Activated CD4-positive, CD25-positive, alpha-beta regulatory T cell treated with anti-CD3 and anti-CD28 coated beads, Interleukin-2, amount 50 U/mL, for 24 hours (primary cell): ENCODE results near the gene NOL6.
"Not testable (repeated sequence)": the region's sequence is repeated elsewhere in the genome, so short reads cannot be mapped to it uniquely, and the experiment has no call there.

Experiments used
- ATAC-seq, 2 donors: fragments of 150-1000 bp; cut with Tn5 transposase; one replicate each; pipeline ENCODE4 v1.10.0; 2021; ENCODE audit warnings: mild to moderate bottlenecking in 1 of 2, moderate library complexity in 1 of 2

NOL6 gene

GRCh38 chr9:33472171-33472880, 1.4 kb downstream of the NOL6 start:
- no peak for ATAC-seq

DNA sequence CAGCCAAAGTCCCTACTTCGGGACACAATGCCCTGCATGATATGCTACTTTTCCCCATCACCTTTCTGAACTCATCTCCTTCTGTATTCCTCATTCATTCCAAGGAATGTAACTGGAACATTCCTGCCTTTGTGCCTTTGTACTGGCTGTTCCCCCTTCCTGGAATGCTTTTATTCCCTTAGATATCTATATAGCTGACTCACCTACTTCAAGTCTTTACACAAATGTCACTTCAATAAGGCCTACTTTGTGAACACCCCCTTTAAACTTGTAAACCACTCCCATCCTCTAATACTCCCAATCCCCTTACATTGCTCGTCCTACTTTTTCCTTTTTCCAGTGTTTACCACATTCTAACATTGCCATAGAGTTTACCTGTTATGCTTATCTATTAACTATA, 2.4 kb downstream of the NOL6 start:
- ATAC-seq: no peak

GRCh38 chr9:33469891-33470290, 3.8 kb downstream of the NOL6 start:
- ATAC-seq: no peak

DNA sequence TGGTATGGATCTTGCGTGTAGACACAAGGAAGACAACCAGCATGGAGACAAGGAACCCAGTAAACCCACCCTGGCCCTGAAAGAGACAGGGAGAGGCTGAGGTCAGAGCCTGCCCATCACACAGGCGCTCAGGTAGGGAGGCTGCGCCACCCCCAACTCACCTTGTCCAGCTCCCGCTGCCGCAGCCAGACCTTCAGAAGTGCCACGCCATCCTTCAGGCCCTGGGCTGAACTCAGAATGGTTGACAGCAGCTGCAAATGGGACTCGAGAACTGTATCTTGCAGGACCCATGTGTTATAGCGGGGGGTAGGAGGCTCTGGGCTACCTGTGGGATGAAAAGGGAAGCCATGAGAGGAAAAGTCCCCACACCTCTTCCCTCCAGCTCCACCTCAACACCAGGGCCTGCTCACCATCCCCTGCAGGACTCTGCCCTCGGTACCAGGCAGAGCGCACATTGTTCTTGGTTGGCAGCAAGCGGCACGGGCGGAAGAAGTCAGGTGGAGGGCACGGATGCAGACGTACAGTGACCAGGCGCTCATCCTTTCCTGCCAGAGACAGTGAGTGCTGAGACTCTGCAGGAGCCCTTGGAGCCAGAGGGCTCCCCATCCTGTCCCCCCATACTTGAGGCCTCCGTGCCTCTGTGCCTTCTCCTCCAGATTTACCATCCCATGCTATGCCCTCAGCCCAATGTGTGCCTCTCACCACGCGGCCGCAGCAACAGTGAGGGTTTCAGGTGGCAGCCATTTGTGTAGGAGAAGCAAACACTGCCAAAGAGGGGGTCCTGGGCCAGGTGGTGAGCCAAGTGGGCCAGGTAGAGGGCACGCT, 4.7 kb downstream of the NOL6 start:
- ATAC-seq: no peak

GRCh38 chr9:33468215-33468730, 5.5 kb downstream of the NOL6 start:
- ATAC-seq: no peak

- ATAC-seq: no peak
Measured at GRCh38 chr9:33467526-33467925, 6.2 kb downstream of the NOL6 start.

DNA sequence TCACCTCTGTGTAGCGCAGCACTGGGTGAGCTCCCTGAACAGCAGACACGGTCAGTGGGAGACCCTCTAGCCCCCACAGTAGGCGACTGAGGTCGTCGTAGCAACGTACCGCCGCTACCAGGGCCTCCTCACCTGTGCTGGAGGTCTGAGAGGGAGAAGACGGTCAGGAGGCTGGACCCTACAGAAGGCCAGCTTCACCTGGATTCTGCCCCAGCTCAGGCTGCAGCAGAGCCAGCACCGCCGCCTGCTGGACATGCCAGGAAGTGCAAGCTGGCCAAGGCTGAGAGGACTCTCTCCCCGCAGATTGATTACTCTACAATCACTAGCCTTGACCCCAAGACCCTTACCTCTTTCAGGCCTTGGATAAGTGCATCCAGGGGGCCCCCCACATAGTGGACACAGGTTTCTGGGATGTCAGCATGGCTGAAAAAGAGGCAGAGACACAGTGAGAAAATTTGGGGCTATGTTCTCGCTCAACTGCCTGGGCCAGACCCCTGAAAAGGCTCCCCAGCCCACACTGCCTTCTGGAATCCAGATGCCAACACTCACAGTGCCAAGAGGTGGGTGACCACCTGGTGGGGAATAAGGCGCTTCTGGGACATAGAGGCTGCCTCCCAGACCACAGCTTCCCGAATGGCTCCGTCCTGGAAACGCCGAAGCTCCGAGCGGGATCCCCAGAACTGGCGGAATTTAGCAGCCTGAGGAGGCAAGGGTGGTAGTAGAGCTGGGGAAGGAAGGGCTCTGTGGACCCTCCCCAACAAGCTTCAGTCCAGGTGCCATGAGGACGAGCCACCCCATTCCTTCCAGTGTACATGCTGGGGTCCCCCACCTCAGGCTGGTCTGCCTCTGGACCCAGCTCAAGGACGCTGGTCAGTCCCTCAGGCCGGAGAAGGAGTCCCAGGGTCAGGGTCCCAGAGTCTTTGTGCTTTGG, 6.9 kb downstream of the NOL6 start:
- peak; percentile 67 to 75 for ATAC-seq

GRCh38 chr9:33465596-33466564, 7.8 kb downstream of the NOL6 start:
- ATAC-seq: no peak

DNA sequence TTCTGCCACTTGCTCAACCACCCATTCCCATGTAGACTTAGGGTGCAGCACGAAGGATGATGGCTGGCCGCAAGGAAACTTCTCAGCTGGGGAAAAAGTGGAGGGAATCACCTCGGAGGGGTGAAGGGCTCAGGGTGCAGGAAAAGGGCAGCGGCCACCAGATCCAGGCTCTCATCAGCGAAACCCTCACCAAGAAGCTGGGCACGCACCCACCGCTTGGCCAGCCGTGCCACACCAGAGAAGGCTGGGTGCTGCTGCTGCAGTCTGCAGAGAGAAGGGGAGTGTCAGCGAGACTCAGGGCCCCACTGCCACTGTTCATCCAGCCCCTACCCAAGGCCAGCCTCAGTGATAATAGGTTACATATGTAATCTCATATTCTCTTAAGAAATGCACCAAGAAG, 8.6 kb downstream of the NOL6 start:
- no peak for ATAC-seq

GRCh38 chr9:33464045-33464636, 9.6 kb downstream of the NOL6 start:
- ATAC-seq: no peak

- no peak for ATAC-seq
Measured at GRCh38 chr9:33463151-33463550, 10.6 kb downstream of the NOL6 start.

DNA sequence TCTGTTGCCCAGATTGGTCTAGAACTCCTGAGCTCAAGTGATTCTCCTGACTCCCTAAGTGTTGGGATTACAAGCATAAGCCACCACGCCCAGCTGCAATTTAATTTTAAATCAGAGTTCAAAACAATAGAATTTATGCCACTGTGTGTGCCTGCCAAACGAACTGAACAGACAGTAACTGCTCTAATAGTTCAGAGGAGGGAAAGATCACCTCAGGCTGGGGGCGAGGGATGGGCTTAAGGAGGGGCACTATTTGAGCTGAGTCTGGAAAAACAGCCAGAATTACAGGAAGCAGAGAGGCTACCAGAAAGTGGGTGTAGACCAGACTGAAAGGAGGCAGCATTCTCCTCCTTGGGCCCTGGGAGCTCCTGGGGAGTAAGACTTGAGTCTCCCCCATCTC, 12.2 kb downstream of the NOL6 start:
- no peak for ATAC-seq

DNA sequence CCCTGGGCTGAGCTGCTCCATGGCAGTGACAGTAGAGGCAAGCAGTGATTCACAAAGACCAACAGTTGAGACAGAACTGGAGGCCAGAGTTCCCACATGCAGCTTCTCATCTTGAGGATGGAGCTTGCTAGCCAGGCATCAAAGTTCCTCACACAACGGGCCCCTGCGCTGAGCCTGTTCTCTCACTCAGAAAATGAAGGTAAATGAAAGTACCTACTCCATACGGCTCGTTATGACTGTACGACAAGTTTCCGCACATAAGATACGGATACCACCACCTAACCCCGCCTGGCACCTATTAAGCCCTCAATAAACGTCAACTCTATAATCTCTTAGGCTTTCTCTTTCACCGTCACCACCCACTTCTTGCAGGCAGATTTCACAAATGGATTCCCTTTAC, 12.9 kb downstream of the NOL6 start:
- no peak for ATAC-seq

DNA sequence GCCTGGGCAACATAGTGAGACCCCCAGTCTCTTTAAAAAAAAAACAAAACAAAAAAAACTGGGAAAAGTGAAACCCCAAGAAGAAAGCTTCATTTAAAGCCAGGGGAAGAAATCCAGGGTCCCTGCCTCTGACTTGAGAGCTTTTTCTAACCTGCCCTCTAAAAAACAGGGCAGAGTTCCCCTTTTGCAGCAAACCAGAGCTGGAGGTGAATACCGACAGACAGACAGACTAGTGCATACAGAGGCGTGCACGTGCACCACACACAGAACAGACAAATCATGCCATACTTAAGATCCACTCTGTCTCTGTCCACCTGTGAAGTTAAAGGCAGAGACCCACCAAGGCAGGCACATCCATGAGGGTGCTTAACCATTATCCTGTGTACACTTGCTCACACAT, 14.6 kb downstream of the NOL6 start:
- no peak for ATAC-seq

- peak; percentile 92 to 93 for ATAC-seq
Measured at GRCh38 chr9:33458444-33458843, 15.3 kb downstream of the NOL6 start.

GRCh38 chr9:33455945-33456344, 17.8 kb downstream of the NOL6 start:
- no peak for ATAC-seq

GRCh38 chr9:33455456-33455855, 18.3 kb downstream of the NOL6 start:
- ATAC-seq: not testable (repeated sequence)

DNA sequence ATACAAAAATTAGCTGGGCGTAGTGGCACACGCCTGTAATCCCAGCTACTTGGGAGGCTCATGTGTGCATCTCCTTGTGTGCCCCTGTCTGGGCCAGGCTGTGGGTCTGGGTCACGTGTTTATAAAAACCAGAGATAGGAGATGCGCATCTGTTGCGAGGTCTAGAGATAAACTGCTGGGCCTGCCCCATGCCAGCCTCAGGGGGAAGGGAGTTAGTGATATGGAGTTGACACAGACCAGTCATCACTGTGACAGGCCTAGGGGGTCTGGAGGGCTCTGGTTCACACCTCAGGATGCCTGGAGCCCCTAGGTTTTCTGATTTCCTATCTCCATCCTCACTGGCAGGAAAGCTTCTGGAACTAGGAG, 19.1 kb downstream of the NOL6 start:
- ATAC-seq: not testable (repeated sequence)

GRCh38 chr9:33453999-33454660, 19.6 kb downstream of the NOL6 start:
- peak in 1 of 2 donors; percentile 9 for ATAC-seq

GRCh38 chr9:33453286-33453860, 20.4 kb downstream of the NOL6 start:
- ATAC-seq: peak in 1 of 2 donors; percentile 14
